ENCODE results near the gene ALOX5.
A peak's percentile ranks its signal among the peaks of the same experiment; 100 is the strongest.
"Not testable (repeated sequence)": the region's sequence is repeated elsewhere in the genome, so short reads cannot be mapped to it uniquely, and the experiment has no call there.

The ALOX5 gene

GRCh38 chr10:45361983-45362799 is 11.8 kb upstream of the ALOX5 start:
- DNase-seq (ENCODE audit: low spot score in 2 of 2); H3K27me3 Mint-ChIP-seq; H3K9me3 Mint-ChIP-seq; ATAC-seq (ENCODE audit: low read depth): not testable (repeated sequence)
- Mint-ChIP-seq H3K27ac (peak overlapping the region; percentile 25), H3K4me3 (peak overlapping the region; percentile 24), H3K4me1 (peaks cover 42% of the 10 kb centered on the region), H3K36me3 (peaks cover 19% of the 10 kb centered on the region)

GRCh38 chr10:45367643-45368042 is 6.4 kb upstream of the ALOX5 start:
- H3K9me3 Mint-ChIP-seq; H3K27me3 Mint-ChIP-seq; H3K4me3 Mint-ChIP-seq; DNase-seq (ENCODE audit: low spot score in 2 of 2); ATAC-seq (ENCODE audit: low read depth): not testable (repeated sequence)
- H3K36me3 Mint-ChIP-seq: peaks cover 11% of the 10 kb centered on the region
- peaks cover 38% of the 10 kb centered on the region for H3K4me1 Mint-ChIP-seq
- H3K27ac Mint-ChIP-seq: peak overlapping the region; percentile 88

- Mint-ChIP-seq H3K9me3 (no peaks in the 10 kb centered on the region), H3K4me1 (peaks cover 42% of the 10 kb centered on the region), H3K27me3 (no peaks in the 10 kb centered on the region), H3K27ac (peak overlapping the region; percentile 88), H3K4me3 (peak overlapping the region; percentile 39), H3K36me3 (peaks cover 10% of the 10 kb centered on the region)
- ATAC-seq (ENCODE audit: low read depth) (no peak), DNase-seq (ENCODE audit: low spot score in 2 of 2) (no peak)
Measured at GRCh38 chr10:45368181-45368580, 5.8 kb upstream of the ALOX5 start.

- peak; percentile 28 for ATAC-seq (ENCODE audit: low read depth)
- H3K9me3 Mint-ChIP-seq: no peaks in the 10 kb centered on the region
- H3K27ac Mint-ChIP-seq: peak overlapping the region; percentile 91
- no peak for DNase-seq (ENCODE audit: low spot score in 2 of 2)
- peaks cover 5% of the 10 kb centered on the region for H3K36me3 Mint-ChIP-seq
- H3K27me3 Mint-ChIP-seq: no peaks in the 10 kb centered on the region
- peak overlapping the region; percentile 6 for H3K4me3 Mint-ChIP-seq
- H3K4me1 Mint-ChIP-seq: peaks cover 47% of the 10 kb centered on the region
Measured at GRCh38 chr10:45370202-45370955, 3.6 kb upstream of the ALOX5 start.

GRCh38 chr10:45371560-45371959 is 2.5 kb upstream of the ALOX5 start:
- DNase-seq (ENCODE audit: low spot score in 2 of 2) (peak in 1 of 2 donors; percentile 37), ATAC-seq (ENCODE audit: low read depth) (peak; percentile 25)
- H3K36me3 Mint-ChIP-seq: peaks cover 5% of the 10 kb centered on the region
- H3K27ac Mint-ChIP-seq: peak overlapping the region; percentile 91
- no peaks in the 10 kb centered on the region for H3K9me3 Mint-ChIP-seq
- peaks cover 54% of the 10 kb centered on the region for H3K4me1 Mint-ChIP-seq
- H3K4me3 Mint-ChIP-seq: peak overlapping the region; percentile 41
- H3K27me3 Mint-ChIP-seq: no peaks in the 10 kb centered on the region

- H3K4me3 Mint-ChIP-seq: peak overlapping the region; percentile 96
- peaks cover 6% of the 10 kb centered on the region for H3K36me3 Mint-ChIP-seq
Measured at GRCh38 chr10:45372251-45372951, 1.6 kb upstream of the ALOX5 start.

GRCh38 chr10:45373003-45373575 is 927 bp upstream of the ALOX5 start:
- Mint-ChIP-seq H3K36me3 (peaks cover 12% of the 10 kb centered on the region), H3K4me1 (peaks cover 58% of the 10 kb centered on the region), H3K27me3 (no peaks in the 10 kb centered on the region), H3K27ac (peak overlapping the region; percentile 92), H3K9me3 (no peaks in the 10 kb centered on the region), H3K4me3 (peak overlapping the region; percentile 96)
- peak; percentile 44 to 54 for DNase-seq (ENCODE audit: low spot score in 2 of 2)
- peak; percentile 39 for ATAC-seq (ENCODE audit: low read depth)

More at GRCh38 chr10:45372251-45372951, 1.6 kb upstream of the ALOX5 start:
- peak overlapping the region; percentile 92 for H3K27ac Mint-ChIP-seq
- H3K4me1 Mint-ChIP-seq: peaks cover 54% of the 10 kb centered on the region
- ATAC-seq (ENCODE audit: low read depth): no peak
- H3K9me3 Mint-ChIP-seq: no peaks in the 10 kb centered on the region
- no peak for DNase-seq (ENCODE audit: low spot score in 2 of 2)
- no peaks in the 10 kb centered on the region for H3K27me3 Mint-ChIP-seq

GRCh38 chr10:45374350-45375052 is 485 bp downstream of the ALOX5 start:
- H3K27ac Mint-ChIP-seq: peak overlapping the region; percentile 92
- peak; percentile 16 to 49 for DNase-seq (ENCODE audit: low spot score in 2 of 2)
- H3K4me1 Mint-ChIP-seq: peaks cover 58% of the 10 kb centered on the region
- peaks cover 18% of the 10 kb centered on the region for H3K36me3 Mint-ChIP-seq
- peak overlapping the region; percentile 96 for H3K4me3 Mint-ChIP-seq
- H3K27me3 Mint-ChIP-seq: no peaks in the 10 kb centered on the region
- no peaks in the 10 kb centered on the region for H3K9me3 Mint-ChIP-seq
- peak; percentile 7 for ATAC-seq (ENCODE audit: low read depth)

- Mint-ChIP-seq H3K9me3 (no peaks in the 10 kb centered on the region), H3K4me1 (peaks cover 64% of the 10 kb centered on the region), H3K4me3 (peak overlapping the region; percentile 96), H3K27me3 (no peaks in the 10 kb centered on the region), H3K36me3 (peaks cover 18% of the 10 kb centered on the region), H3K27ac (peak overlapping the region; percentile 92)
- DNase-seq (ENCODE audit: low spot score in 2 of 2) (no peak), ATAC-seq (ENCODE audit: low read depth) (no peak)
Measured at GRCh38 chr10:45375101-45375500, 1.1 kb downstream of the ALOX5 start.

- DNase-seq (ENCODE audit: low spot score in 2 of 2) (peak; percentile 31 to 43), ATAC-seq (ENCODE audit: low read depth) (peak; percentile 70)
- H3K4me3 Mint-ChIP-seq: peak overlapping the region; percentile 96
- H3K27me3 Mint-ChIP-seq: no peaks in the 10 kb centered on the region
- H3K36me3 Mint-ChIP-seq: peaks cover 18% of the 10 kb centered on the region
- no peaks in the 10 kb centered on the region for H3K9me3 Mint-ChIP-seq
- peak overlapping the region; percentile 92 for H3K27ac Mint-ChIP-seq
- H3K4me1 Mint-ChIP-seq: peaks cover 57% of the 10 kb centered on the region
Measured at GRCh38 chr10:45375716-45376231, 1.8 kb downstream of the ALOX5 start.

- ATAC-seq (ENCODE audit: low read depth) (peak; percentile 49), DNase-seq (ENCODE audit: low spot score in 2 of 2) (peak in 1 of 2 donors; percentile 25)
- peak overlapping the region; percentile 96 for H3K4me3 Mint-ChIP-seq
- H3K9me3 Mint-ChIP-seq: no peaks in the 10 kb centered on the region
- no peaks in the 10 kb centered on the region for H3K27me3 Mint-ChIP-seq
- H3K27ac Mint-ChIP-seq: peak overlapping the region; percentile 92
- peaks cover 56% of the 10 kb centered on the region for H3K4me1 Mint-ChIP-seq
- peaks cover 18% of the 10 kb centered on the region for H3K36me3 Mint-ChIP-seq
Measured at GRCh38 chr10:45376371-45376801, 2.4 kb downstream of the ALOX5 start.

- DNase-seq (ENCODE audit: low spot score in 2 of 2): no peak
- H3K36me3 Mint-ChIP-seq: peaks cover 20% of the 10 kb centered on the region
- peak overlapping the region; percentile 96 for H3K4me3 Mint-ChIP-seq
- H3K27me3 Mint-ChIP-seq: no peaks in the 10 kb centered on the region
- no peak for ATAC-seq (ENCODE audit: low read depth)
- peaks cover 60% of the 10 kb centered on the region for H3K4me1 Mint-ChIP-seq
- no peaks in the 10 kb centered on the region for H3K9me3 Mint-ChIP-seq
- H3K27ac Mint-ChIP-seq: peak overlapping the region; percentile 90
Measured at GRCh38 chr10:45377321-45377720, 3.3 kb downstream of the ALOX5 start.

GRCh38 chr10:45377858-45378257 is 3.8 kb downstream of the ALOX5 start:
- DNase-seq (ENCODE audit: low spot score in 2 of 2) (no peak), ATAC-seq (ENCODE audit: low read depth) (no peak)
- Mint-ChIP-seq H3K4me3 (peak overlapping the region; percentile 96), H3K27me3 (no peaks in the 10 kb centered on the region), H3K27ac (peak overlapping the region; percentile 90), H3K36me3 (peaks cover 20% of the 10 kb centered on the region), H3K4me1 (peaks cover 57% of the 10 kb centered on the region), H3K9me3 (no peaks in the 10 kb centered on the region)
